Left ventricle myocardium inferior (tissue), 1 donor: ENCODE measurements around the gene P2RY8. TPM values are rescaled to one million over a fixed set of nuclear protein-coding genes. Genes with fewer than 3 reads are reported as not detected.

Source experiments
- DNase-seq: peaks from one replicate; pipeline ENCODE4 v3.0.0-alpha.2; 2020
- H3K27ac ChIP-seq: fragments of 200-600 bp; replicated peaks from 2 replicates; pipeline ENCODE4 v1.8.0; 2021
- H3K27me3 ChIP-seq: fragments of 200-600 bp; 2 replicates; pipeline ENCODE4 v1.8.0; 2021; ENCODE audit warnings: low read depth
- H3K36me3 ChIP-seq: fragments of 200-600 bp; 2 replicates; pipeline ENCODE4 v1.8.0; 2021
- H3K4me1 ChIP-seq: fragments of 200-600 bp; 2 replicates; pipeline ENCODE4 v1.8.0; 2021
- H3K4me3 ChIP-seq: fragments of 200-600 bp; 2 replicates; pipeline ENCODE4 v1.8.0; 2021; ENCODE audit warnings: mild to moderate bottlenecking, moderate library complexity
- H3K9me3 ChIP-seq: fragments of 200-600 bp; replicated peaks from 2 replicates; pipeline ENCODE4 v1.8.0; 2021
- CTCF ChIP-seq: fragments of 200-600 bp; IDR thresholded peaks from 2 replicates; pipeline ENCODE4 v1.8.0; 2021; ENCODE audit warnings: antibody characterized with exemption, mild to moderate bottlenecking, borderline replicate concordance
- intact Hi-C: fragments of 100-400 bp; cut with micrococcal nuclease; formaldehyde crosslinking; loops from one replicate; pipeline ENCODE4 v1.11.0; 2022
- total RNA-seq: library from RNA; stranded (reverse); fragmentation: NEBNext Ultra II Directional; extraction: Animal tissue kit (Norgen Biotek cat#: 25700); gene quantifications from one replicate; pipeline ENCODE4 v1.2.1, GENCODE V29; 2021
- donor health status: DM: no; HTN: yes; CAD: no; lungs with severe emphysema.

The P2RY8 gene
- total RNA-seq, 1 donor from 2014 or later: 1.9 TPM

DNA sequence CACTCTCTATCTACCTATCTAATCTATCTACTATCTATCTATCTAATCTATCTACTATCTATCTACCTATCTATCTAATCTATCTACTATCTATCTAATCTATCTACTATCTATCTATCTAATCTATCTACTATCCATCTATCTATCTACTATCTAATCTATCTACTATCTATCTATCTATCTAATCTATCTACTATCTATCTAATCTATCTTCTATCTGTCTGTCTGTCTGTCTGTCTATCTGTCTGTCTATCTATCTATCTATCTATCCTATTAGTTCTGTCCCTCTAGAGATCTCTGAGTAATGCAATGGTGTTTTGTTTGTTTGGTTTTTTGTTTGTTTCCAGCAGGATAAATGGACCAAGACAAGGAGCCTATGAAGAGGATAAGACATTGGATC, 74.9 kb downstream of the P2RY8 start:
- H3K36me3 ChIP-seq: no peaks in the 10 kb centered on the region
- peak overlapping the region; percentile 81 for H3K27ac ChIP-seq
- peaks cover 13% of the 10 kb centered on the region for H3K4me1 ChIP-seq
- H3K9me3 ChIP-seq: no peaks in the 10 kb centered on the region
- H3K27me3 ChIP-seq: peaks cover 32% of the 10 kb centered on the region
- no peak for DNase-seq
- no peak for TF ChIP-seq CTCF
- no peak overlapping the region for H3K4me3 ChIP-seq
- intact Hi-C loops: no loop called here

GRCh38 chrX:1455948-1456280, 81.1 kb downstream of the P2RY8 start:
- no peak for DNase-seq
- intact Hi-C loops: loop anchor here (5.0 kb wide), 1 partner anchor 121 kb away; no protein-coding TSS in a partner anchor
- Histone ChIP-seq H3K4me3 (no peak overlapping the region), H3K4me1 (peaks cover 22% of the 10 kb centered on the region), H3K36me3 (no peaks in the 10 kb centered on the region), H3K27ac (no peak overlapping the region), H3K9me3 (no peaks in the 10 kb centered on the region), H3K27me3 (no peaks in the 10 kb centered on the region)
- no peak for TF ChIP-seq CTCF

DNA sequence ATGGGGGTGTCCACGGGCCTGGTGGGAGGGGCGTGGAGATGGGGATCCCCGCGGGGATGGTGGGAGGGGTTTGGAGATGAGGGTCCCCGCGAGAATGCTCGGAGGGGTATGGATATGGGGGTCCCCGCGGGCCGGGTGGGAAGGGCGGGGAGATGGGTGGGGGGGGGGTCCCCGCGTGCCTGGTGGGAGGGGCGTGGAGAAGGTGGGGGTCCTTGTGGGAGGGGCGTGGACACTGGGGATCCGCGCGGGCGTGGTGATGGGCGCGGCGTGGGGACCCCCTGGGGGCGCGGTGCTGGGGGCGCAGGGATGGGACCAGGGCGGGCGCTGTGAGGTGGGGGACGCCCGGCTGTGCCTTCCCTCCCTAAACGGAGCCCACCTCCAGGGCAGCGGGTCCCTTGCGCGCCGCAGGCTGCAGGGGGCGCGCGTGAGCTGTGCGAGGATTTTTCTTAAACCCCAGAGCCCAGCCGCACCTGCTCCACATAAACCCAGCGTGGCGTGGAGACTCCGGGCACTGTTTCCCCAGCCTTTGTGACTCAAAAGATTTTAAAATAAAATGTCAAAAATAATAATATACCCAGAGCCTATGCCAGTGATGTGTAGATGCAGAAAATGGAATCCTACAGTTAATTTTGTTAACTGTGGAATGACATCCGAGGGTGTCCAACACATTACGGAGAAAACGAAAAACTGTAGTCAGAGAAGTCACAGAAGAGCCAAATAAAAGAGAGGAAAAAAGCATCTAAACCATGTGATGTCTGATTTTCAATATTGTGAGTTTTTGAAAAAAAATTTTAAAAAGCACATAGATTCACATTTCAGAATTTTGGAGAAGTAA, 82.8 kb downstream of the P2RY8 start:
- Histone ChIP-seq H3K9me3 (no peaks in the 10 kb centered on the region), H3K27me3 (no peaks in the 10 kb centered on the region), H3K4me1 (peaks cover 22% of the 10 kb centered on the region), H3K36me3 (no peaks in the 10 kb centered on the region), H3K4me3 (peak overlapping the region; percentile 90), H3K27ac (peak overlapping the region; percentile 75)
- intact Hi-C loops: no loop called here
- DNase-seq: peak; percentile 84
- peak; percentile 98 for TF ChIP-seq CTCF

- Histone ChIP-seq H3K4me3 (peak overlapping the region; percentile 90), H3K36me3 (no peaks in the 10 kb centered on the region), H3K9me3 (no peaks in the 10 kb centered on the region), H3K4me1 (peaks cover 22% of the 10 kb centered on the region), H3K27ac (peak overlapping the region; percentile 94), H3K27me3 (no peaks in the 10 kb centered on the region)
- TF ChIP-seq CTCF: no peak
- intact Hi-C loops: no loop called here
- no peak for DNase-seq
These were observed 83.6 kb downstream of the P2RY8 start for GRCh38 chrX:1453395-1453783.

DNA sequence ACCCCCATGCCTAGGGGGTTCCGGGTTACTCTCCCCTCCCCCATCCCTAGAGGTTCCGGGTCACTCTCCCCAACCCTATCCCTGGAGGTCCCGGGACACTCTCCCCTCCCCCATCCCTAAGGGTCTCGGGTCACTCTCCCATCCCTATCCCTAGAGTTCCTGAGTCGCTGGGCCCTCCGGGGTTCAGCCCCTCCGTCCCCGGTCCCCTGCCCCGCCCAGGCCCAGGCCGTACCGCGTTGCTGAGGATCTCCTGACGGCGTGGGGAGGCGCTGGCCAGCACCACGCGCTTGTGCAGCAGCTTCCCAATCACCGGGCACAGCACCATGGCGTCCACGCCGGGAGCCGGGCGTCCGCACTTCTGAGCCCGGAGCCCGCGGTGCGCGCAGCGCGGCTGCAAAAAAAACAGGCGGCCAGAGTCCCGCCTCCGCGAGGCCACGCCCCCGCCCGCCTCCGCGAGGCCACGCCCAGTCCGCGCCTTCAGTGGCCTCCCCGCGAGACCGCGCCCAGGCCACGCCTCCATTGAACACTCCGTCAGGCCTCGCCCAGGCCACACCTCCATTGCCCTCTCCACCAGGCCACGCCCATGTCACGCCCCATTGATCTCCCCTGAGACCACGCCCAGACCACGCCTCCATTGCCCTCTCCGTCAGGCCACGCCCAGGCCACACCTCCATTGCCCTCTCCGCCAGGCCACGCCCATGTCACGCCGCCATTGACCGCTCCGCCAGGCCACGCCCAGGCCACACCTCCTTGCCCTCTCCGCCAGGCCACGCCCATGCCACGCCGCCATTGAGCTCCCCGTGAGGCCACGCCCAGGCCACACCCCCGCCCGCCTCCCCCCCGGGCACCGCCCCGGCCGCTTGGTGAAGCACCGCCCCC, 84.2 kb downstream of the P2RY8 start, which contains the start of gene ASMTL:
Gene ASMTL, minus strand, starts transcription at position 394 of the 879 bp plus-strand sequence. Its CDS starts 69 bp downstream, at position 325.
- Histone ChIP-seq H3K27me3 (no peaks in the 10 kb centered on the region), H3K4me1 (peaks cover 22% of the 10 kb centered on the region), H3K27ac (peak within 1 kb of the TSS; percentile 94), H3K9me3 (no peaks in the 10 kb centered on the region), H3K4me3 (peak within 1 kb of the TSS; percentile 90), H3K36me3 (no peaks in the 10 kb centered on the region)
- intact Hi-C loops: no loop called here
- TF ChIP-seq CTCF: no peak
- DNase-seq: peak; percentile 100
